ENCODE measurements around the gene RPS2.

DNA sequence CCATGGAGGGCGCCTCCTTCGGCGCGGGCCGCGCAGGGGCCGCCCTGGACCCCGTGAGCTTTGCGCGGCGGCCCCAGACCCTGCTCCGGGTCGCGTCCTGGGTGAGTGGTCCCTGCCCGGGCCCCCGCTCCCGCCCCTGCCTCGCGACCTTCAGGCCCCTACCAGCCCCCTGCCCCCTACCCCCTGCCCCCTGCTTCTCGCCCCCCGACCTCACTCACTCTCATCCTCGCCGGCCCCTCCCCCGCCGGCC is 25.4 kb upstream of the RPS2 start:
- TF ChIP-seq POU2F2 (IDR thresholded peaks at IDR 0.05; ENCODE audit: low read depth, low read length) (no peak), POLR2A (IDR thresholded peaks at IDR 0.05; ENCODE audit: low read depth, low read length) (no peak), POLR2AphosphoS5 (IDR thresholded peaks at IDR 0.05; ENCODE audit: low read depth, low read length) (no peak)

Data from GM12891 (cell line).